DND-41 (cell line): ENCODE data around the gene PKD1.

Source experiments
- ATAC-seq: fragments of 200-7000 bp; cut with Tn5 transposase; 3 replicates; pipeline ENCODE4 v1.9.1; 2021; ENCODE audit warnings: low read depth; ENCODE audit not compliant: insufficient read depth
- DNase-seq: peaks from one replicate; pipeline ENCODE4 v3.0.0-alpha.2; 2020
- H2AFZ ChIP-seq: 2 replicates; pipeline ENCODE4 v1.6.0; 2012; ENCODE audit warnings: low read depth, low read length
- H3K27ac ChIP-seq: 2 replicates; pipeline ENCODE4 v1.5.1; 2012; ENCODE audit warnings: low read length, inconsistent platforms
- H3K27me3 ChIP-seq: fragments of 200-600 bp; sonication (generic); 2 replicates; pipeline ENCODE4 v1.6.0; 2012; ENCODE audit warnings: low read length, mild to moderate bottlenecking, inconsistent platforms; ENCODE audit not compliant: insufficient read depth, poor library complexity
- H3K36me3 ChIP-seq: 2 replicates; pipeline ENCODE4 v1.5.1; 2012; ENCODE audit warnings: low read length, inconsistent platforms; ENCODE audit not compliant: insufficient read depth
- H3K4me1 ChIP-seq: 2 replicates; pipeline ENCODE4 v1.5.1; 2012; ENCODE audit warnings: mild to moderate bottlenecking, low read length; ENCODE audit not compliant: insufficient read depth
- H3K4me2 ChIP-seq: 2 replicates; pipeline ENCODE4 v1.6.0; 2012; ENCODE audit warnings: mild to moderate bottlenecking, moderate library complexity, low read length, inconsistent platforms; ENCODE audit not compliant: insufficient read depth
- H3K4me3 ChIP-seq, 2 experiments: fragments of 200-600 bp in 1 of 2; shearing (Covaris generic) in 1 of 2; 2 replicates each; pipeline ENCODE4 v1.5.1; 2012 to 2016; ENCODE audit warnings: inconsistent platforms in 2 of 2, low read length in 2 of 2, mild to moderate bottlenecking in 2 of 2, low read depth in 1 of 2, moderate library complexity in 1 of 2
- H3K79me2 ChIP-seq: 2 replicates; pipeline ENCODE4 v1.6.0; 2012; ENCODE audit warnings: low read length, inconsistent platforms; ENCODE audit not compliant: insufficient read depth
- H3K9ac ChIP-seq: 2 replicates; pipeline ENCODE4 v1.6.0; 2012; ENCODE audit warnings: low read depth, mild to moderate bottlenecking, inconsistent platforms, low read length, moderate library complexity
- H3K9me3 ChIP-seq: 2 replicates; pipeline ENCODE4 v1.5.1; 2012; ENCODE audit warnings: low read length, moderate library complexity, mild to moderate bottlenecking, inconsistent platforms; ENCODE audit not compliant: insufficient read depth, severe bottlenecking
- H4K20me1 ChIP-seq: 2 replicates; pipeline ENCODE4 v1.6.0; 2012; ENCODE audit warnings: low read length; ENCODE audit not compliant: insufficient read depth
- CTCF ChIP-seq: IDR thresholded peaks from 2 replicates; pipeline ENCODE4 v1.5.1; 2012; ENCODE audit warnings: borderline replicate concordance, low read length, moderate library complexity, mild to moderate bottlenecking; ENCODE audit not compliant: poor library complexity, severe bottlenecking; ENCODE audit errors: extremely low read depth
- EZH2 ChIP-seq: IDR thresholded peaks from 3 replicates; pipeline ENCODE4 v1.6.1; 2012; ENCODE audit warnings: borderline replicate concordance, low read depth, mild to moderate bottlenecking, moderate library complexity, low read length, inconsistent platforms; ENCODE audit not compliant: severe bottlenecking

The PKD1 gene

GRCh38 chr16:2157480-2158261 is 22.0 kb upstream of the PKD1 start:
- no peak for DNase-seq
- ATAC-seq = no peak
- no peak for TF ChIP-seq EZH2
- TF ChIP-seq CTCF = no peak
- Histone ChIP-seq H2AFZ (no peak overlapping the region), H3K36me3 (peaks cover 39% of the 10 kb centered on the region), H3K79me2 (peaks cover 92% of the 10 kb centered on the region), H3K27me3 (no peaks in the 10 kb centered on the region), H4K20me1 (peaks cover 86% of the 10 kb centered on the region), H3K9ac (peak overlapping the region; percentile 79), H3K4me1 (peaks cover 46% of the 10 kb centered on the region), H3K9me3 (no peaks in the 10 kb centered on the region), H3K4me2 (peak overlapping the region; percentile 72), H3K4me3 (peak overlapping the region in 1 of 2 experiments; percentile 95; a peak in 3 of 4 replicates), H3K27ac (peak overlapping the region; percentile 74)

GRCh38 chr16:2156849-2157224 is 21.1 kb upstream of the PKD1 start:
- no peak for ATAC-seq
- Histone ChIP-seq H3K9me3 (no peaks in the 10 kb centered on the region), H3K36me3 (peaks cover 36% of the 10 kb centered on the region), H3K4me2 (peak overlapping the region; percentile 72), H3K9ac (peak overlapping the region; percentile 79), H3K4me1 (peaks cover 54% of the 10 kb centered on the region), H3K4me3 (peak overlapping the region; percentile 17 to 95; a peak in 3 of 4 replicates), H3K27me3 (no peaks in the 10 kb centered on the region), H3K27ac (peak overlapping the region; percentile 74), H4K20me1 (peaks cover 85% of the 10 kb centered on the region), H3K79me2 (peaks cover 87% of the 10 kb centered on the region), H2AFZ (no peak overlapping the region)
- DNase-seq = no peak
- TF ChIP-seq EZH2 = no peak

GRCh38 chr16:2155977-2156848 is 20.5 kb upstream of the PKD1 start:
- Histone ChIP-seq H3K27me3 (no peaks in the 10 kb centered on the region), H2AFZ (peak overlapping the region; percentile 54), H4K20me1 (peaks cover 87% of the 10 kb centered on the region), H3K4me1 (peaks cover 55% of the 10 kb centered on the region), H3K4me3 (peak overlapping the region; percentile 44 to 95), H3K9me3 (no peaks in the 10 kb centered on the region), H3K27ac (peak overlapping the region; percentile 74), H3K36me3 (peaks cover 42% of the 10 kb centered on the region), H3K4me2 (peak overlapping the region; percentile 72), H3K79me2 (peaks cover 85% of the 10 kb centered on the region), H3K9ac (peak overlapping the region; percentile 79)
- ATAC-seq (no peak), DNase-seq (peak; percentile 31)
- TF ChIP-seq EZH2 (no peak), CTCF (no peak)
